ENCODE data around the gene IFT80. TPM values are rescaled to one million over a fixed set of nuclear protein-coding genes. Genes with fewer than 3 reads are reported as not detected.

IFT80 gene
- total and polyA plus RNA-seq, 9 of the 15 experiments (the other 6 are each of a cell fraction or from before 2014, with no cell fraction given), result 6.7 to 21.1 (median 16.4) TPM

DNA sequence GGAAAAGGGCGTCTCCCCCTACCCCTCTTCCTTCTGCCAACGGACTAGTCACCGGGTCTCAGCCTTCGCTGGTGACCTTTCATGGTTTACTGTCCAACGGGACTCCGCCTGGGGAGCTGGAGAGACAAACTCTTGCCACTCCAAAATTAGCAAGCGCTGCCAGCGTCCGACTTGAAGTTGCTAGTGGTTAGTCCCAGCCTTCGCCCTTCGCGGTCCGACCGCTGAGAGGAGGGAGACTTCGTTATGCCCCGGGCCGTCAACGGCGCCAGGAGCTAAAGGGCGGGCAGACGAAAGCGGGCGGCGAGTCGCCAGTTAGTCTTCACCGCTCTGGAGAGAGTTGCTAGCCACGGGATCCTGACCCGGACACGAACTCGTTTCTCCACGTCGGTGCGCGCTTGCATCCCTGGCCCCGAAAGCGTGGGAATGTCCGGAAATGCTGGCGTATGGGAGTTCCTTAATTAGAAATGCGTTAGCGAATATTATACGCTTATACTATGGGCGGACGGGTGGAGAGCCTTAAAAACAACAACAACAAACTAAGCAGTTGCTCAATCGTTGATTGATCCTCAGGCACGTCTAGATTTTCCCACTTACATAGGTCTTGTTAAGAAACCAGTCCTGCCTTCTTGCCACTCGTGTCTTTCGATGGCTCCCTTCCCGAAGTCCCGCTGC lies 1.1 kb upstream of the IFT80 start:
- intact Hi-C loops (cut with micrococcal nuclease) (loop anchor here (5.0 kb wide), 2 partner anchors 68 to 173 kb away; partner anchors contain the start of gene C3orf80), in situ Hi-C loops (cut with MboI) (no loop called here)
- Histone ChIP-seq H3K27me3 (ENCODE audit: control insufficient read depth in 2 of 2, insufficient read depth in 2 of 2, low read length in 2 of 2) (no peaks in the 10 kb centered on the region), H3K4me1 (replicated peaks in 1 of 2; ENCODE audit: control insufficient read depth in 2 of 2, insufficient read depth in 2 of 2, low read length in 2 of 2) (peaks cover 5 to 10% of the 10 kb centered on the region in 2 experiments; a peak in 4 of 5 replicates), H3K79me2 (ENCODE audit: control insufficient read depth, insufficient read depth, low read length) (peaks cover 92% of the 10 kb centered on the region), H3K27ac (ENCODE audit: extremely low read depth, low read depth, low read length) (peak overlapping the region; percentile 99), H3K9me3 (replicated peaks; ENCODE audit: control insufficient read depth, insufficient read depth, low read depth, low read length) (no peaks in the 10 kb centered on the region), H2AFZ (ENCODE audit: low read depth, low read length) (peak overlapping the region; percentile 57; the same call in 1 of the 2 replicates), H4K20me1 (replicated peaks; ENCODE audit: control insufficient read depth, insufficient read depth, low read length) (peaks cover 30% of the 10 kb centered on the region), H3K4me2 (ENCODE audit: insufficient read depth, low read length) (peak overlapping the region; percentile 95), H3K4me3 (peak overlapping the region; percentile 71), H3K9ac (ENCODE audit: insufficient read depth in 1 of 2, low read depth in 2 of 2, low read length in 2 of 2) (peak overlapping the region; percentile 98 to 100), H3K9me1 (ENCODE audit: control insufficient read depth, insufficient read depth, low read length) (no peaks in the 10 kb centered on the region), H3K36me3 (ENCODE audit: control insufficient read depth, insufficient read depth, low read length) (peaks cover 43% of the 10 kb centered on the region)
- DNase-seq (ENCODE audit: extremely low read depth in 1 of 4, low spot score in 3 of 4) (peak in 3 of 4 experiments; percentile 17 to 50 (median 17)), FAIRE-seq (no peak), ATAC-seq (peak; percentile 41)
- POLR2A ChIA-PET, result interaction anchor here (0.7 to 2.8 kb wide), 9 partner anchors 9 to 58 kb away, joined by 3 to 38 read pairs (median 3); partner anchors contain the start of gene TRIM59
- WGBS (ENCODE audit: insufficient coverage, low coverage, missing lambda C conversion rate), result under 1% methylated on average over 49 of the region's 49 CpGs
- BruUV-seq (replicated peaks), result no TSS peak
- CTCF ChIA-PET (ENCODE audit: low intra/inter-chr PET ratio), result no interaction called here
- no peak for TF ChIP-seq THRAP3 (IDR thresholded peaks at IDR 0.05; ENCODE audit: borderline replicate concordance)
- no peak; a peak in 1 of 4 replicates for TF ChIP-seq BCLAF1 (IDR thresholded peaks at IDR 0.05; ENCODE audit: borderline replicate concordance in 1 of 2, control insufficient read depth in 1 of 2, low read depth in 2 of 2, low read length in 1 of 2)
- peak; percentile 7 for TF ChIP-seq SMAD1 (IDR thresholded peaks at IDR 0.05; ENCODE audit: low read depth, low read length, partially characterized antibody)
- TF ChIP-seq MYBL2 (IDR thresholded peaks at IDR 0.05; ENCODE audit: low read depth), result no peak
- TF ChIP-seq MYBL2 (CRISPR knock-in tag; IDR thresholded peaks at IDR 0.05; ENCODE audit: borderline replicate concordance), result no peak
- TF ChIP-seq, protein P1, sequence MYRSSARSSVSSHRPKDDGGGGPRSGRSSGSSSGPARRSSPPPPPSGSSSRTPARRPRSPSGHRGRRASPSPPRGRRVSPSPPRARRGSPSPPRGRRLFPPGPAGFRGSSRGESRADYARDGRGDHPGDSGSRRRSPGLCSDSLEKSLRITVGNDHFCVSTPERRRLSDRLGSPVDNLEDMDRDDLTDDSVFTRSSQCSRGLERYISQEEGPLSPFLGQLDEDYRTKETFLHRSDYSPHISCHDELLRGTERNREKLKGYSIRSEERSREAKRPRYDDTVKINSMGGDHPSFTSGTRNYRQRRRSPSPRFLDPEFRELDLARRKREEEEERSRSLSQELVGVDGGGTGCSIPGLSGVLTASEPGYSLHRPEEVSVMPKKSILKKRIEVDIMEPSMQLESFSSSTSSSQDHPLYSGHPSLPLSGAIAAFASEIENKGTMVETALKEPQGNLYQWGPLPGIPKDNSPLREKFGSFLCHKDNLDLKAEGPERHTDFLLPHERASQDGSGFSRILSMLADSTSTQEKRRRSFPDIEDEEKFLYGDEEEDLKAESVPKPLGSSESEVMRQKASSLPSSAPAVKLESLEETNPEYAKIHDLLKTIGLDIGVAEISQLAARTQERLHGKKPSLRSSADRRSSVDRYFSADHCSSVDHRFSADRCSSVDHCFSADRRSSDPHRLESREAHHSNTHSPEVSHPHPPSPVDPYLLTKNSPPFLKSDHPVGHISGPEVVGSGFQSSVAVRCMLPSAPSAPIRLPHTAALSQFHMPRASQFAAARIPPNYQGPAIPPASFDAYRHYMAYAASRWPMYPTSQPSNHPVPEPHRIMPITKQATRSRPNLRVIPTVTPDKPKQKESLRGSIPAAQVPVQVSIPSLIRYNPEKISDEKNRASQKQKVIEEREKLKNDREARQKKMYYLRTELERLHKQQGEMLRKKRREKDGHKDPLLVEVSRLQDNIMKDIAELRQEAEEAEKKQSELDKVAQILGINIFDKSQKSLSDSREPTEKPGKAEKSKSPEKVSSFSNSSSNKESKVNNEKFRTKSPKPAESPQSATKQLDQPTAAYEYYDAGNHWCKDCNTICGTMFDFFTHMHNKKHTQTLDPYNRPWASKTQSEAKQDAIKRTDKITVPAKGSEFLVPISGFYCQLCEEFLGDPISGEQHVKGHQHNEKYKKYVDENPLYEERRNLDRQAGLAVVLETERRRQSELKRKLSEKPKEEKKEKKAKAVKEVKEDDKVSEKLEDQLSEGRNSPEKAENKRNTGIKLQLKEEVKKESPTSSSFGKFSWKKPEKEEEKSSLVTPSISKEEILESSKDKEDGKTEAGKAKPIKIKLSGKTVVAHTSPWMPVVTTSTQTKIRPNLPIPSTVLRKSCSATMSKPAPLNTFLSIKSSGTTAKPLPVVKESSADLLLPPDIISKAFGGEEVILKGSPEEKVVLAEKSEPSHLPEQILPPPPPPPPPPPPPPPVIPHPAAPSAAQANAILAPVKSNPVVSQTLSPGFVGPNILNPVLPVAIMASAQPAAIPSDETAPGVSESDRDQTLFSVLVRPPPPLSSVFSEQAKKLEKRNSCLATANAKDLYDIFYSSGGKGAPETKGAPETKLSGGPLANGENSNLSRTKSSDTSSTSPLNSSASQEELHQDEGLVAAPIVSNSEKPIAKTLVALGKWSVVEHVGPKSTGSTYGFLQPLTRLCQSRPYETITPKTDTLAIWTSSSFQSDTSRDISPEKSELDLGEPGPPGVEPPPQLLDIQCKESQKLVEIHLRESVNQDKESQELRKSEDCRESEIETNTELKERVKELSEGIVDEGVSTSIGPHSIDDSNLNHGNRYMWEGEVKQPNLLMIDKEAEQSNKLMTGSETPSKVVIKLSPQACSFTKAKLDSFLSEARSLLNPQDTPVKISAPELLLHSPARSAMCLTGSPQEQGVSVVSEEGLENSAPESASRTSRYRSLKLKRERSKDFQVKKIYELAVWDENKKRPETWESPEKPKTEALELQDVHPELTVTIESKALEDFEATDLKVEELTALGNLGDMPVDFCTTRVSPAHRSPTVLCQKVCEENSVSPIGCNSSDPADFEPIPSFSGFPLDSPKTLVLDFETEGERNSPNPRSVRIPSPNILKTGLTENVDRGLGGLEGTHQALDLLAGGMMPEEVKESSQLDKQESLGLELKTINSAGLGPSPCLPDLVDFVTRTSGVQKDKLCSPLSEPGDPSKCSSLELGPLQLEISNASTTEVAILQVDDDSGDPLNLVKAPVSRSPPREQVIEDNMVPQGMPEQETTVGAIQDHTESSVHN (IDR thresholded peaks at IDR 0.05; ENCODE audit: borderline replicate concordance in 1 of 2, low read depth in 1 of 2), result no peak
- no peak for TF ChIP-seq JUND (IDR thresholded peaks at IDR 0.05; ENCODE audit: borderline replicate concordance, low read depth, low read length)
- no peak for TF ChIP-seq JUND (tag; IDR thresholded peaks at IDR 0.05; ENCODE audit: borderline replicate concordance, low read depth, low read length)
- TF ChIP-seq BRD4 (IDR thresholded peaks at IDR 0.05), result 0 out of 2 replicates have a peak, but pooled peaks have one; percentile 8

Data from K562 (cell line).